GM12878 (cell line): Measurements from ENCODE around the gene MEGF11.

Source experiments
- RAD21 ChIP-seq: IDR thresholded peaks from 2 replicates; pipeline ENCODE4 v1.6.1; 2011; ENCODE audit warnings: mild to moderate bottlenecking, low read depth, low read length, moderate library complexity; ENCODE audit not compliant: insufficient read depth
- TF ChIP-seq, protein P1 (sequence below), 3 experiments: IDR thresholded peaks in 2 of 3; conservative IDR thresholded peaks in 1 of 3; 2 replicates each; pipeline ENCODE4 v1.5.1; 2011; ENCODE audit warnings: low read depth in 3 of 3, low read length in 3 of 3, mild to moderate bottlenecking in 3 of 3, control low read depth in 2 of 3, moderate library complexity in 2 of 3, inconsistent platforms in 1 of 3, mixed read lengths in 1 of 3; ENCODE audit not compliant: control insufficient read depth in 2 of 3, insufficient read depth in 1 of 3; ENCODE audit errors: extremely low read depth in 1 of 3

DNA sequence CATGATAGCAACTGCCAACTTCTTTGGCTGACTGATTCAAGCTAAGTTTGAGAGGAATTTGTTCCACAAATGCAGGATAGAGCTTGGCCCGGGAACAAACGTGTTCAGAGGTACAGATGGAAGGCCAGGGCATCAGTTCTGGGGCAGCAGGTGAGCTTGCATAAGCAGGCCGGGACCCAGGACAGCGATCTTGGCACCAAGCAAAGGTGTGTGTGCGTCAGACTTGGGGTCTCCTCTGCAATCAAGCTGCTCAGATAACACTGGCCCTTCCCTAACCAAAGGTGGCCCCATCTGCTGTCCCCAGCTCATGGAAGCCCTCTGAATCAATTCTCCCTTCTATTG is 155.6 kb downstream of the MEGF11 start:
- TF ChIP-seq, protein P1, sequence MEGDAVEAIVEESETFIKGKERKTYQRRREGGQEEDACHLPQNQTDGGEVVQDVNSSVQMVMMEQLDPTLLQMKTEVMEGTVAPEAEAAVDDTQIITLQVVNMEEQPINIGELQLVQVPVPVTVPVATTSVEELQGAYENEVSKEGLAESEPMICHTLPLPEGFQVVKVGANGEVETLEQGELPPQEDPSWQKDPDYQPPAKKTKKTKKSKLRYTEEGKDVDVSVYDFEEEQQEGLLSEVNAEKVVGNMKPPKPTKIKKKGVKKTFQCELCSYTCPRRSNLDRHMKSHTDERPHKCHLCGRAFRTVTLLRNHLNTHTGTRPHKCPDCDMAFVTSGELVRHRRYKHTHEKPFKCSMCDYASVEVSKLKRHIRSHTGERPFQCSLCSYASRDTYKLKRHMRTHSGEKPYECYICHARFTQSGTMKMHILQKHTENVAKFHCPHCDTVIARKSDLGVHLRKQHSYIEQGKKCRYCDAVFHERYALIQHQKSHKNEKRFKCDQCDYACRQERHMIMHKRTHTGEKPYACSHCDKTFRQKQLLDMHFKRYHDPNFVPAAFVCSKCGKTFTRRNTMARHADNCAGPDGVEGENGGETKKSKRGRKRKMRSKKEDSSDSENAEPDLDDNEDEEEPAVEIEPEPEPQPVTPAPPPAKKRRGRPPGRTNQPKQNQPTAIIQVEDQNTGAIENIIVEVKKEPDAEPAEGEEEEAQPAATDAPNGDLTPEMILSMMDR (IDR thresholded peaks at IDR 0.05 in 2 of 3, conservative IDR thresholded peaks at IDR 0.05 in 1 of 3; ENCODE audit: control insufficient read depth in 2 of 3, extremely low read depth in 1 of 3, insufficient read depth in 1 of 3, low read depth in 3 of 3, low read length in 3 of 3) = no peak
- TF ChIP-seq RAD21 = no peak
